ENCODE data around the gene TTC9C.

The TTC9C gene

GRCh38 chr11:62778441-62778840 is 50.2 kb downstream of the TTC9C start (continued):
- TF ChIP-seq TOX (CRISPR knock-in tag; IDR thresholded peaks at IDR 0.05; ENCODE audit: borderline replicate concordance) (no peak), TCF4 (CRISPR knock-in tag; IDR thresholded peaks at IDR 0.05; ENCODE audit: borderline replicate concordance) (no peak)
- TF ChIP-seq, protein P1, sequence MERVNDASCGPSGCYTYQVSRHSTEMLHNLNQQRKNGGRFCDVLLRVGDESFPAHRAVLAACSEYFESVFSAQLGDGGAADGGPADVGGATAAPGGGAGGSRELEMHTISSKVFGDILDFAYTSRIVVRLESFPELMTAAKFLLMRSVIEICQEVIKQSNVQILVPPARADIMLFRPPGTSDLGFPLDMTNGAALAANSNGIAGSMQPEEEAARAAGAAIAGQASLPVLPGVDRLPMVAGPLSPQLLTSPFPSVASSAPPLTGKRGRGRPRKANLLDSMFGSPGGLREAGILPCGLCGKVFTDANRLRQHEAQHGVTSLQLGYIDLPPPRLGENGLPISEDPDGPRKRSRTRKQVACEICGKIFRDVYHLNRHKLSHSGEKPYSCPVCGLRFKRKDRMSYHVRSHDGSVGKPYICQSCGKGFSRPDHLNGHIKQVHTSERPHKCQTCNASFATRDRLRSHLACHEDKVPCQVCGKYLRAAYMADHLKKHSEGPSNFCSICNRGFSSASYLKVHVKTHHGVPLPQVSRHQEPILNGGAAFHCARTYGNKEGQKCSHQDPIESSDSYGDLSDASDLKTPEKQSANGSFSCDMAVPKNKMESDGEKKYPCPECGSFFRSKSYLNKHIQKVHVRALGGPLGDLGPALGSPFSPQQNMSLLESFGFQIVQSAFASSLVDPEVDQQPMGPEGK (CRISPR knock-in tag; IDR thresholded peaks at IDR 0.05; ENCODE audit: borderline replicate concordance) = no peak
- TF ChIP-seq, protein P2, sequence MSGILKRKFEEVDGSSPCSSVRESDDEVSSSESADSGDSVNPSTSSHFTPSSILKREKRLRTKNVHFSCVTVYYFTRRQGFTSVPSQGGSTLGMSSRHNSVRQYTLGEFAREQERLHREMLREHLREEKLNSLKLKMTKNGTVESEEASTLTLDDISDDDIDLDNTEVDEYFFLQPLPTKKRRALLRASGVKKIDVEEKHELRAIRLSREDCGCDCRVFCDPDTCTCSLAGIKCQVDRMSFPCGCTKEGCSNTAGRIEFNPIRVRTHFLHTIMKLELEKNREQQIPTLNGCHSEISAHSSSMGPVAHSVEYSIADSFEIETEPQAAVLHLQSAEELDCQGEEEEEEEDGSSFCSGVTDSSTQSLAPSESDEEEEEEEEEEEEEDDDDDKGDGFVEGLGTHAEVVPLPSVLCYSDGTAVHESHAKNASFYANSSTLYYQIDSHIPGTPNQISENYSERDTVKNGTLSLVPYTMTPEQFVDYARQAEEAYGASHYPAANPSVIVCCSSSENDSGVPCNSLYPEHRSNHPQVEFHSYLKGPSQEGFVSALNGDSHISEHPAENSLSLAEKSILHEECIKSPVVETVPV (CRISPR knock-in tag; IDR thresholded peaks at IDR 0.05) = no peak

DNA sequence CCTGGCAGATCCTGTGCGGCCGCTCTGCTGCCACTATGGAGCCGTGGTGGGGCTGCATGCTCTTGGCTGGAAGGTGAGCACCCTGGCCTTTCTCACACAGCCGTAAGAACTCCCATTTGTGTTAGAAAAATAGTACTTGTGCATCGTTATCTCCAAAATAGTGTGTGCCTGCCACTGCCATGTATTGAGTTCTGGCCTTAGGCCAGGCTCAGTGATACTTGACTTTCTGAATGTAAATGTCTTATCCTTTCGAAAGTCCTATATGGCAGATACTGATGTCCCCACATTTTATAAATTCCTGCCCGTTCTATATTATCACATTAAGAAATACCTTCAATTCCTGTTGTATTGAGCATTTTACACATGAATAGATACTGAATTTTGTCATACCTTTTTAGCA is 54.5 kb downstream of the TTC9C start:
- no peak for ATAC-seq
- TF ChIP-seq, protein P2 (CRISPR knock-in tag; IDR thresholded peaks at IDR 0.05) = no peak
- no peak for TF ChIP-seq CSDC2 (CRISPR knock-in tag; IDR thresholded peaks at IDR 0.05)
- TF ChIP-seq ESRRG (CRISPR knock-in tag; IDR thresholded peaks at IDR 0.05) = no peak
- TF ChIP-seq SNAI2 (CRISPR knock-in tag; IDR thresholded peaks at IDR 0.05) = no peak
- TF ChIP-seq RARB (CRISPR knock-in tag; IDR thresholded peaks at IDR 0.05) = no peak
- TF ChIP-seq ZNF8 (CRISPR knock-in tag; IDR thresholded peaks at IDR 0.05) = no peak
- TF ChIP-seq, protein P3, sequence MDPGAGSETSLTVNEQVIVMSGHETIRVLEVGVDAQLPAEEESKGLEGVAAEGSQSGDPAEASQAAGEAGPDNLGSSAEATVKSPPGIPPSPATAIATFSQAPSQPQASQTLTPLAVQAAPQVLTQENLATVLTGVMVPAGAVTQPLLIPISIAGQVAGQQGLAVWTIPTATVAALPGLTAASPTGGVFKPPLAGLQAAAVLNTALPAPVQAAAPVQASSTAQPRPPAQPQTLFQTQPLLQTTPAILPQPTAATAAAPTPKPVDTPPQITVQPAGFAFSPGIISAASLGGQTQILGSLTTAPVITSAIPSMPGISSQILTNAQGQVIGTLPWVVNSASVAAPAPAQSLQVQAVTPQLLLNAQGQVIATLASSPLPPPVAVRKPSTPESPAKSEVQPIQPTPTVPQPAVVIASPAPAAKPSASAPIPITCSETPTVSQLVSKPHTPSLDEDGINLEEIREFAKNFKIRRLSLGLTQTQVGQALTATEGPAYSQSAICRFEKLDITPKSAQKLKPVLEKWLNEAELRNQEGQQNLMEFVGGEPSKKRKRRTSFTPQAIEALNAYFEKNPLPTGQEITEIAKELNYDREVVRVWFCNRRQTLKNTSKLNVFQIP (CRISPR knock-in tag; IDR thresholded peaks at IDR 0.05; ENCODE audit: borderline replicate concordance, low read depth) = no peak
- no peak for TF ChIP-seq OSR1 (CRISPR knock-in tag; IDR thresholded peaks at IDR 0.05)
- no peak for TF ChIP-seq BACH2 (CRISPR knock-in tag; IDR thresholded peaks at IDR 0.05; ENCODE audit: borderline replicate concordance)
- TF ChIP-seq ZC3H10 (CRISPR knock-in tag; IDR thresholded peaks at IDR 0.05) = no peak
- no peak for TF ChIP-seq ISL1 (CRISPR knock-in tag; IDR thresholded peaks at IDR 0.05)
- TF ChIP-seq, protein P4, sequence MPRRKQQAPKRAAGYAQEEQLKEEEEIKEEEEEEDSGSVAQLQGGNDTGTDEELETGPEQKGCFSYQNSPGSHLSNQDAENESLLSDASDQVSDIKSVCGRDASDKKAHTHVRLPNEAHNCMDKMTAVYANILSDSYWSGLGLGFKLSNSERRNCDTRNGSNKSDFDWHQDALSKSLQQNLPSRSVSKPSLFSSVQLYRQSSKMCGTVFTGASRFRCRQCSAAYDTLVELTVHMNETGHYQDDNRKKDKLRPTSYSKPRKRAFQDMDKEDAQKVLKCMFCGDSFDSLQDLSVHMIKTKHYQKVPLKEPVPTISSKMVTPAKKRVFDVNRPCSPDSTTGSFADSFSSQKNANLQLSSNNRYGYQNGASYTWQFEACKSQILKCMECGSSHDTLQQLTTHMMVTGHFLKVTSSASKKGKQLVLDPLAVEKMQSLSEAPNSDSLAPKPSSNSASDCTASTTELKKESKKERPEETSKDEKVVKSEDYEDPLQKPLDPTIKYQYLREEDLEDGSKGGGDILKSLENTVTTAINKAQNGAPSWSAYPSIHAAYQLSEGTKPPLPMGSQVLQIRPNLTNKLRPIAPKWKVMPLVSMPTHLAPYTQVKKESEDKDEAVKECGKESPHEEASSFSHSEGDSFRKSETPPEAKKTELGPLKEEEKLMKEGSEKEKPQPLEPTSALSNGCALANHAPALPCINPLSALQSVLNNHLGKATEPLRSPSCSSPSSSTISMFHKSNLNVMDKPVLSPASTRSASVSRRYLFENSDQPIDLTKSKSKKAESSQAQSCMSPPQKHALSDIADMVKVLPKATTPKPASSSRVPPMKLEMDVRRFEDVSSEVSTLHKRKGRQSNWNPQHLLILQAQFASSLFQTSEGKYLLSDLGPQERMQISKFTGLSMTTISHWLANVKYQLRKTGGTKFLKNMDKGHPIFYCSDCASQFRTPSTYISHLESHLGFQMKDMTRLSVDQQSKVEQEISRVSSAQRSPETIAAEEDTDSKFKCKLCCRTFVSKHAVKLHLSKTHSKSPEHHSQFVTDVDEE (CRISPR knock-in tag; IDR thresholded peaks at IDR 0.05) = no peak
- TF ChIP-seq ZFP30 (CRISPR knock-in tag; IDR thresholded peaks at IDR 0.05) = no peak
- no peak for TF ChIP-seq TOX (CRISPR knock-in tag; IDR thresholded peaks at IDR 0.05; ENCODE audit: borderline replicate concordance)
- TF ChIP-seq GLIS3 (CRISPR knock-in tag; IDR thresholded peaks at IDR 0.05) = no peak
- no peak for TF ChIP-seq ZFP3 (CRISPR knock-in tag; IDR thresholded peaks at IDR 0.05)
- TF ChIP-seq, protein P1 (CRISPR knock-in tag; IDR thresholded peaks at IDR 0.05; ENCODE audit: borderline replicate concordance) = no peak
- no peak for TF ChIP-seq ZNF565 (CRISPR knock-in tag; conservative IDR thresholded peaks at IDR 0.05; ENCODE audit: low read depth)
- TF ChIP-seq ZNF70 (CRISPR knock-in tag; IDR thresholded peaks at IDR 0.05) = no peak
- TF ChIP-seq TCF4 (CRISPR knock-in tag; IDR thresholded peaks at IDR 0.05; ENCODE audit: borderline replicate concordance) = no peak
